Measurements from ENCODE around the gene ELOA2.
"Not testable (repeated sequence)": the region's sequence is repeated elsewhere in the genome, so short reads cannot be mapped to it uniquely, and the experiment has no call there.

Gene ELOA2

DNA sequence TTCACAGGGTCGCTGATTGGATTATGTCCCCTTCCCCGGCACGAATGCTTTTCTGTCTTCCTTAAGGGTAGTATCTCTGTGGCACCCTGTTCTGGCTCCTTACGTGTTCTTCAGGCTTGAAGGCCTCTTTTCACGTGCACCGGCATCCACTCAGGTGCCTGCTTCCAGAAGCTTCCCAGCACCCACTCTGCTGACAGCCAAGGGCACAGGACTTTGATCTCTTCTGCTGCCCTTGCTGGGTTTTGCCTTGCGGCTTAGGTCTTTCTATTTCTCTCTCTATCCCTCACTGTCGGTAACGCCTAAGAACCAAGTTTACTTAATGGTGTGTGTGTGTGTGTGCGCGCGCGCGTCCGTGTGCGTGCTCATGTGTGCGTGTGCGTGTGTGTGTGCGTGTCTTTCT lies 14.7 kb downstream of the ELOA2 start:
- DNase-seq: not testable (repeated sequence)

DNA sequence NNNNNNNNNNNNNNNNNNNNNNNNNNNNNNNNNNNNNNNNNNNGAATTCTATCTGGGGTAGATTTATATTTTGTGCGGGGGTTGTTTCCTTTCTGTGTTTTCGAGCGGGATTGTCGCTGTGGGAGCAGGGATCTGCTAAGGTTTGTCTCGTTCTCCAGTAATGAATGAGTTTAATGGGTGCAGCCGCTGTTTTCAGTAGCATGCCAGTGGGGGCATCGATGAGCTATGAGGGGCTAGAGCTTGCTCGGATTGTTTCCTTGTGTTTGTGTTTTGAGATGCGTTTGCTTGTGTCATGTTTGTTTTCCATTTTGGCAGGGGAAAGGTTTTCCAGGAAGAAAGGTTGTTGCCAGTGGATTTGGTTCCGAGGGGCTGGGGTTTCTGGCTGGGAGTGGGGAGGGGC lies 15.6 kb downstream of the ELOA2 start:
- not testable (repeated sequence) for DNase-seq

Data from right hindlimb (tissue), 1 donor.